Cardiac fibroblast (primary cell): ENCODE measurements around the gene CCND1.

Experiments
- DNase-seq, 2 donors: peaks; one replicate each; pipeline versions ENCODE4 v3.0.0 to v3.0.0-alpha.2; 2010; ENCODE audit warnings: low read depth in 2 of 2
- H3K4me3 ChIP-seq, 2 donors: replicated peaks in 1 of 2; 1 replicate in 1 of 2; 2 replicates in 1 of 2; pipeline ENCODE4 v1.5.1; 2011; ENCODE audit warnings: low read depth in 2 of 2, low read length in 2 of 2, mild to moderate bottlenecking in 2 of 2, moderate library complexity in 1 of 2
- TF ChIP-seq, protein P1 (sequence below): IDR thresholded peaks from one replicate; pipeline ENCODE4 v1.5.1; 2011; ENCODE audit warnings: low read depth, mild to moderate bottlenecking, low read length, inconsistent platforms

Gene CCND1

DNA sequence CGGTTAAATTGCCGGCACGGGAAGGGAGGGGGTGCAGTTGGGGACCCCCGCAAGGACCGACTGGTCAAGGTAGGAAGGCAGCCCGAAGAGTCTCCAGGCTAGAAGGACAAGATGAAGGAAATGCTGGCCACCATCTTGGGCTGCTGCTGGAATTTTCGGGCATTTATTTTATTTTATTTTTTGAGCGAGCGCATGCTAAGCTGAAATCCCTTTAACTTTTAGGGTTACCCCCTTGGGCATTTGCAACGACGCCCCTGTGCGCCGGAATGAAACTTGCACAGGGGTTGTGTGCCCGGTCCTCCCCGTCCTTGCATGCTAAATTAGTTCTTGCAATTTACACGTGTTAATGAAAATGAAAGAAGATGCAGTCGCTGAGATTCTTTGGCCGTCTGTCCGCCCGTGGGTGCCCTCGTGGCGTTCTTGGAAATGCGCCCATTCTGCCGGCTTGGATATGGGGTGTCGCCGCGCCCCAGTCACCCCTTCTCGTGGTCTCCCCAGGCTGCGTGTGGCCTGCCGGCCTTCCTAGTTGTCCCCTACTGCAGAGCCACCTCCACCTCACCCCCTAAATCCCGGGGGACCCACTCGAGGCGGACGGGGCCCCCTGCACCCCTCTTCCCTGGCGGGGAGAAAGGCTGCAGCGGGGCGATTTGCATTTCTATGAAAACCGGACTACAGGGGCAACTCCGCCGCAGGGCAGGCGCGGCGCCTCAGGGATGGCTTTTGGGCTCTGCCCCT, 529 bp upstream of the CCND1 start:
- peak overlapping the region; percentile 85 to 98 for H3K4me3 ChIP-seq
- TF ChIP-seq, protein P1, sequence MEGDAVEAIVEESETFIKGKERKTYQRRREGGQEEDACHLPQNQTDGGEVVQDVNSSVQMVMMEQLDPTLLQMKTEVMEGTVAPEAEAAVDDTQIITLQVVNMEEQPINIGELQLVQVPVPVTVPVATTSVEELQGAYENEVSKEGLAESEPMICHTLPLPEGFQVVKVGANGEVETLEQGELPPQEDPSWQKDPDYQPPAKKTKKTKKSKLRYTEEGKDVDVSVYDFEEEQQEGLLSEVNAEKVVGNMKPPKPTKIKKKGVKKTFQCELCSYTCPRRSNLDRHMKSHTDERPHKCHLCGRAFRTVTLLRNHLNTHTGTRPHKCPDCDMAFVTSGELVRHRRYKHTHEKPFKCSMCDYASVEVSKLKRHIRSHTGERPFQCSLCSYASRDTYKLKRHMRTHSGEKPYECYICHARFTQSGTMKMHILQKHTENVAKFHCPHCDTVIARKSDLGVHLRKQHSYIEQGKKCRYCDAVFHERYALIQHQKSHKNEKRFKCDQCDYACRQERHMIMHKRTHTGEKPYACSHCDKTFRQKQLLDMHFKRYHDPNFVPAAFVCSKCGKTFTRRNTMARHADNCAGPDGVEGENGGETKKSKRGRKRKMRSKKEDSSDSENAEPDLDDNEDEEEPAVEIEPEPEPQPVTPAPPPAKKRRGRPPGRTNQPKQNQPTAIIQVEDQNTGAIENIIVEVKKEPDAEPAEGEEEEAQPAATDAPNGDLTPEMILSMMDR, result no peak
- peak in 1 of 2 donors; percentile 60 for DNase-seq

DNA sequence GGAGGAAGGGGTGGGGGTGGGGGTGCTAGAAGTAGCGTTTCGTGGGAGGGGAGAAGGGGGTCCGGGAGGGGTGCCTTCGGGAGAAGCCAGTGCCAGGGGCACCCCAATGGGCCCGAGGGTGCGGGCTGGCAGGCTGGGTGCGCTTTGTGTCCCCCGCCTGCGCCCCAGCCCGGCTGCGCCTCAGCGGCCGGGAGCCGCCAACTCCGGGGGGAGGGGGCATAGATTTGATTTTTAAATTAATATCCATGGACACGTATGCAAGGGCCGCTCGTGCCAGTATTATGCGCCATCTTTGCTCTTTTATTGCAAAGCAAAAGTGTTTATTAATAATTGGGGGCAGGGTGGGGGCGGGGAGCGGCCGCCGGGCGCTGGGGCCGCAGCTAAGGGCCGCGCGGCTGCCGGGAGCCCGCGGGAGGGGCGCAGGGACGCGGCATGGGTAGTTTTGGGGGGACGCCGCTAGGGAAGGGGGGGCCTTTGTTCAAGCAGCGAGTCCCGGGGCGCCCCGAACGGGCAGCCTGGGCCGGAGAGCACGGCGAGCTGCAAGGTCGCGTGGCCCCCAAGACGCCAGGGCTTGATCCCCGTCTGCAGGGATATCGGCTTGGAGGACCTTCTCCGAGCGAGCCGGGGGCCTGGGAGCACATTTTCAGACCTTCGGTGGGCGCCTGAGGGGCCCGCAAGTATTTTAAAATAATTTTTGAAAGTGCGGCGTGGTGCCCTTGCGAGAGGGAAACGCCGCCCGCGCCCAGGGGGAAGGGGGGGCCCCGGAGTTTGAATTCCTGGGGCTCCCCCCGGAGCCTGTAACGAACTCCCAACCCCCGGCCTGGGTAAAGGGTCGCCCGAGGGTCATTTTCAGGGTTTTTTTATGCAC, 959 bp downstream of the CCND1 start:
- peak overlapping the region; percentile 85 to 98 for H3K4me3 ChIP-seq
- peak; percentile 29 to 43 for DNase-seq
- TF ChIP-seq, protein P1, result no peak

DNA sequence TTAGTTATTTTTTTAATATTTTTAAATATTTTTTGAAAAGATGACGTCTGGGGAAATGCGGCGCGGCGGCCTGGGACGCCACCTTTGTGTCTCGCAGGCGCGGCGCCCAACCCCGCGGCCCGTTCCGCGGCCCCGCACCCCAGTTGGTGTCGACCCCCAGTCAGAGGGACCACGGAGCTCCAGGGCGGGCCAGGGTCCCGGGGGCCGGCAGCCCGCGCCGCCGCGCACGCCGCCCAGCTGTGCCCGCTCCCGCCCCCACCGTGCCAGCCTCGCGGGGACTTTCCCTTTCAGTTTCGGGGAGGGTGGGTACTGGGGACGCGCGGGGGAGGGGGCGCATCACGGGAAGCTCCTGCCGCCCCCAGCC, 1.6 kb downstream of the CCND1 start:
- H3K4me3 ChIP-seq, result peak overlapping the region; percentile 85 to 98
- DNase-seq, result no peak
- TF ChIP-seq, protein P1, result no peak

DNA sequence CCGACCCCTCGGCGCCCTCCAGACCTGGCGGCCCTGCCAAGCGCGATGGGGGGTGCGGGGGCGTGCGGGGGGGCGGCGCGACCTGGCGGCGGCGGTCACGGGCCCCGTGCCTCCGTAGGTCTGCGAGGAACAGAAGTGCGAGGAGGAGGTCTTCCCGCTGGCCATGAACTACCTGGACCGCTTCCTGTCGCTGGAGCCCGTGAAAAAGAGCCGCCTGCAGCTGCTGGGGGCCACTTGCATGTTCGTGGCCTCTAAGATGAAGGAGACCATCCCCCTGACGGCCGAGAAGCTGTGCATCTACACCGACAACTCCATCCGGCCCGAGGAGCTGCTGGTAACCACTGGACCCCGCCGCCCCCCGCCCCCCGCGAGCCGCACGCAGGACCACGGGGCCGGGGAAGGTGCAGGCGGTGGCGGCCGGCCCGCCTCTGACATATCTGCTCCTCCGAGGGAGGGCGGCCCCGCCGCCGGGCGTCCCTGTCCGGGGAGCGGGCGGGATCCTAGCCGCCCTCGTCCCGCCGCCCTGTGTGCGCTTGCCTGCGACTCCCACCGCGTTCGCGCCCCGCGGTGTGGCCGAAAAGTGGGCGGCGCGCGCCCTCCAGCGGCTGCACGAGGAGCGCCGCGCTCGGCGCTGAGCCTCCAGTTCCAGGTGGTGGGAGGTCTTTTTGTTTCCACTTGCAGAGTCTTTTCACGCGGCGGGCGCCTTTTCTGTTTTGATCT, 2.1 kb downstream of the CCND1 start:
- TF ChIP-seq, protein P1, result peak; percentile 50
- peak; percentile 75 to 88 for DNase-seq

DNA sequence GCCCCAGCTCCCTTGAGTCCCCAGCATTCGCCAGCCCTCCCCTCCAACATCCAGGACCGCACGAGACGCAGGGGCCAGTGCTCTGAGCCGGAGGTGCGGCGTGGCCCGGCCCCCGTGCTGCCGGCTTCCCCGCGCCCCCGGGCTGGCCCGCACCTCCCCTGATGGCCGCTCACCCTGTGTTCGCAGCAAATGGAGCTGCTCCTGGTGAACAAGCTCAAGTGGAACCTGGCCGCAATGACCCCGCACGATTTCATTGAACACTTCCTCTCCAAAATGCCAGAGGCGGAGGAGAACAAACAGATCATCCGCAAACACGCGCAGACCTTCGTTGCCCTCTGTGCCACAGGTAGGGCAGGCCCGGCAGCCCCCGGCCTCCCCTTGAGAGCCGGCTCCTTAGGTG, 2.7 kb downstream of the CCND1 start:
- DNase-seq, result no peak
- H3K4me3 ChIP-seq, result peak overlapping the region in 1 of 2 donors; percentile 98
- TF ChIP-seq, protein P1, result no peak

More for the DNA sequence above, 2.1 kb downstream of the CCND1 start:
- H3K4me3 ChIP-seq, result peak overlapping the region; percentile 85 to 98

DNA sequence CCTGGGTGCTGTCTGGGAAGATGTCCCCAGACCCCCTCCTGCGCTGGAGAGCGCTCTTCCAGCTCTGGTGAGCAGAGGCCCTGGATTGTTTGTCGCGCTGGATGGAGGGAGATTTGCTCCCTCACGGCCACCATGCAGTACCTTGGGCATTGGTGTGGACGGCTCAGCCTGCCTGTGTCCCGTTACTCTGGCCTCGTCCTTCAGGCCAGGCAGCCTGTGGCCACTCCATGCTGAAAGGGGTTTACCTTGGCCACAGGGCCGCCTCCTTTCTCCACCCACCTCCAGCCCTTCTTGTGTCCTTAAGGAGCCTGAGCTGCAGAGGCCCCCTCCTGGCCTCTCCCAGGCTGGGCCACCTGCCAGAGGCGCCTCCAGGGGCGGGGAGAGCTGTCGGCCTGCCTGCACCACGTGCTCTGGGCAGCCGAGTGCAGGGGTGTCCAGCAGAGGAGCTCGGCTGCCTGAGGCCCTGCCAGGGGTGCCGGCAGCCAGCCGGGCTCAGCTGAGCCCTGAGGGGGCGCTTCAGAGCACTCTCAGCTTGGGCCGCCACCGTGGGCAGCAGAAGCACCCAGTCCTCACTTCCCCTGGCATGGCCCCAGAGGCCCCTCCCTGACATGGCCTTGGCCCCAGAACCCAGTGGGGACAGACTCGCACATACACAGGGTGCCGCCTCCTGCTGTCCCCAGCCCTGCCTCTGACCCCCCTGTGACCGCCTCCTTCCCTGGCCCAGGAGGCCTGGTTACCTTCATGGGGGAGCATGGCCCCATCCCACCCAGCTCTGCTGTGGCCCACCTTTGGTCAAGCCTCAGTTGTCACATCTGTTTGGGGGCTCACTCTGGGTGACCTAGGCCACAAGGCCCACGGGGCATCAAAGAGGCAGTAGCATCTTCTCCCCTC, 3.4 kb downstream of the CCND1 start:
- H3K4me3 ChIP-seq, result peak overlapping the region in 1 of 2 donors; percentile 98
- TF ChIP-seq, protein P1, result peak; percentile 39
- DNase-seq, result peak; percentile 91 to 97
